K562 (cell line): ENCODE data around the gene PRR7. TPM values are rescaled to one million over a fixed set of nuclear protein-coding genes. Genes with fewer than 3 reads are reported as not detected.

Source experiments
- ATF3 ChIP-seq, 2 experiments: fragments of 450-650 bp in 1 of 2; sonication (generic) in 1 of 2; formaldehyde crosslinking in 1 of 2; IDR thresholded peaks in 1 of 2; conservative IDR thresholded peaks in 1 of 2; 2 replicates each; pipeline versions ENCODE4 v1.6.1 to v1.8.1; 2016 to 2023; ENCODE audit warnings: mild to moderate bottlenecking in 2 of 2, moderate library complexity in 2 of 2, inconsistent platforms in 1 of 2, missing genetic modification reagents in 1 of 2
- FOXM1 ChIP-seq, 2 experiments: fragments of 450-650 bp in 1 of 2; sonication (generic) in 1 of 2; formaldehyde crosslinking in 1 of 2; IDR thresholded peaks; 2 replicates each; pipeline versions ENCODE4 v1.6.1 to v1.9.0; 2017 to 2022; ENCODE audit warnings: low read depth in 2 of 2, mild to moderate bottlenecking in 2 of 2, missing genetic modification reagents in 1 of 2, moderate library complexity in 1 of 2
- GABPA ChIP-seq: fragments of 200-800 bp; sonication (Bioruptor generic); conservative IDR thresholded peaks from 2 replicates; pipeline ENCODE4 v1.6.1; 2016; ENCODE audit warnings: low read depth, missing genetic modification characterization, missing compliant biosample characterization
- GATA2 ChIP-seq: sonication (generic); formaldehyde crosslinking; IDR thresholded peaks from 2 replicates; pipeline ENCODE4 v1.4.0; 2020; ENCODE audit warnings: mild to moderate bottlenecking, missing genetic modification reagents
- GTF2F1 ChIP-seq: IDR thresholded peaks from 2 replicates; pipeline ENCODE4 v1.6.1; 2011; ENCODE audit warnings: low read depth, low read length, improper control_type of control experiment
- HMBOX1 ChIP-seq: sonication (generic); IDR thresholded peaks from 2 replicates; pipeline ENCODE4 v1.6.1; 2016
- KDM2B ChIP-seq: fragments of 250-450 bp; sonication (Bioruptor Pico); IDR thresholded peaks from 2 replicates; pipeline ENCODE4 v1.8.0; 2021; ENCODE audit warnings: mild to moderate bottlenecking, moderate library complexity
- KLF10 ChIP-seq: fragments of 250-450 bp; sonication (Bioruptor Pico); IDR thresholded peaks from 2 replicates; pipeline ENCODE4 v1.6.1; 2021; ENCODE audit warnings: matching md5 sums
- MECOM ChIP-seq: fragments of 250-450 bp; sonication (Bioruptor Pico); IDR thresholded peaks from 2 replicates; pipeline ENCODE4 v1.8.0; 2022; ENCODE audit warnings: inconsistent platforms
- NCOA1 ChIP-seq: fragments of 450-650 bp; IDR thresholded peaks from 2 replicates; pipeline ENCODE4 v1.6.1; 2016; ENCODE audit warnings: low read depth
- PCBP2 ChIP-seq: fragments of 200-400 bp; formaldehyde crosslinking; IDR thresholded peaks from 2 replicates; pipeline ENCODE4 v1.6.1; 2018; ENCODE audit warnings: low read length, low read depth, mild to moderate bottlenecking, moderate library complexity; ENCODE audit not compliant: poor library complexity, severe bottlenecking
- RAD21 ChIP-seq, 2 experiments: fragments of 250-450 bp in 1 of 2; fragments of 450-650 bp in 1 of 2; sonication (Bioruptor Pico) in 1 of 2; formaldehyde crosslinking in 1 of 2; IDR thresholded peaks in 1 of 2; conservative IDR thresholded peaks in 1 of 2; 2 replicates each; pipeline versions ENCODE4 v1.4.0 to v1.8.0; 2020 to 2022; ENCODE audit warnings: mild to moderate bottlenecking in 2 of 2, moderate library complexity in 1 of 2
- RBM25 ChIP-seq: fragments of 200-400 bp; formaldehyde crosslinking; IDR thresholded peaks from 2 replicates; pipeline ENCODE4 v1.6.1; 2018; ENCODE audit warnings: low read length, low read depth, moderate library complexity; ENCODE audit not compliant: severe bottlenecking
- SRF ChIP-seq, 2 experiments: fragments of 250-450, 450-650 bp in 1 of 2; sonication (Bioruptor Pico) in 1 of 2; sonication (generic) in 1 of 2; formaldehyde crosslinking; IDR thresholded peaks; 2 replicates each; pipeline versions ENCODE4 v1.5.0 to v1.5.1; 2020 to 2022; ENCODE audit warnings: mild to moderate bottlenecking in 1 of 2, missing genetic modification reagents in 1 of 2
- TCF7L2 ChIP-seq: fragments of 150-350 bp; IDR thresholded peaks from 2 replicates; pipeline ENCODE4 v1.6.1; 2016; ENCODE audit warnings: low read depth, mild to moderate bottlenecking, low read length, moderate library complexity
- TFAP4 ChIP-seq: sonication (generic); formaldehyde crosslinking; IDR thresholded peaks from 2 replicates; pipeline ENCODE4 v1.8.0; 2022; ENCODE audit warnings: missing genetic modification reagents, mild to moderate bottlenecking, moderate library complexity, borderline replicate concordance
- TRIM28 ChIP-seq: fragments of 450-650 bp; IDR thresholded peaks from 2 replicates; pipeline ENCODE4 v1.6.1; 2017
- ZBTB9 ChIP-seq: fragments of 450-650 bp; formaldehyde crosslinking; IDR thresholded peaks from 2 replicates; pipeline ENCODE4 v1.4.0; 2020; ENCODE audit warnings: mild to moderate bottlenecking, moderate library complexity
- ZFP30 ChIP-seq: fragments of 250-450 bp; sonication (Bioruptor Pico); IDR thresholded peaks from 2 replicates; pipeline ENCODE4 v1.8.0; 2022; ENCODE audit warnings: moderate library complexity, mild to moderate bottlenecking, inconsistent platforms, borderline replicate concordance
- ZFPM2 ChIP-seq: fragments of 250-450 bp; sonication (Bioruptor Pico); IDR thresholded peaks from 2 replicates; pipeline ENCODE4 v1.5.1; 2022; ENCODE audit warnings: mild to moderate bottlenecking
- ZNF140 ChIP-seq: fragments of 250-450 bp; sonication (Bioruptor Pico); IDR thresholded peaks from 2 replicates; pipeline ENCODE4 v1.8.0; 2021; ENCODE audit warnings: moderate library complexity, mild to moderate bottlenecking, inconsistent platforms
- ZNF197 ChIP-seq: fragments of 200-800 bp; sonication (Bioruptor generic); IDR thresholded peaks from 2 replicates; pipeline ENCODE4 v1.6.1; 2016; ENCODE audit warnings: low read depth, missing genetic modification characterization, missing compliant biosample characterization
- ZNF23 ChIP-seq: fragments of 250-450 bp; sonication (Bioruptor Pico); IDR thresholded peaks from 2 replicates; pipeline ENCODE4 v1.4.0; 2020; ENCODE audit warnings: mild to moderate bottlenecking
- ZNF583 ChIP-seq: fragments of 250-450 bp; sonication (Bioruptor Pico); IDR thresholded peaks from 2 replicates; pipeline ENCODE4 v1.4.0; 2020
- polyA plus RNA-seq, 8 experiments: library from polyadenylated mRNA; depleted of rRNA in 4 of 8; stranded (reverse) in 5 of 8; unstranded in 3 of 8; fragments of >200 nt; fragmentation: Nextera tagmentation in 2 of 8; fragmentation: Illumina TruSeq in 1 of 8; extraction: Ambion mirVana in 2 of 8; extraction: Trizol in 1 of 8; gene quantifications; 2 replicates each; pipeline versions ENCODE4 v1.2.1 to v1.2.3, GENCODE V29; 2011 to 2014; ENCODE audit warnings: inconsistent platforms in 1 of 8, missing spikeins in 1 of 8
- total RNA-seq, 7 experiments: library from RNA; depleted of rRNA in 6 of 7; stranded (reverse); fragments of >200 nt in 6 of 7; fragmentation: Illumina TruSeq in 2 of 7; extraction: Trizol in 2 of 7; gene quantifications; 2 replicates each; pipeline versions ENCODE4 v1.2.1 to v1.2.3, GENCODE V29; 2011 to 2021; ENCODE audit warnings: low replicate concordance in 1 of 7

The PRR7 gene
- total and polyA plus RNA-seq, 9 of the 15 experiments (the other 6 are each of a cell fraction or from before 2014, with no cell fraction given) = 0.80 to 11.3 (median 10.4) TPM; not detected in 4

- no peak for TF ChIP-seq ZNF140 (CRISPR knock-in tag)
- TF ChIP-seq GATA2 (CRISPR knock-in tag) = no peak
- TF ChIP-seq TFAP4 = peak; percentile 85
- no peak for TF ChIP-seq NCOA1
- TF ChIP-seq HMBOX1 = no peak
- peak; percentile 94 to 95 for TF ChIP-seq RAD21 (CRISPR knock-in tag; conservative IDR thresholded peaks at IDR 0.05 in 1 of 2, IDR thresholded peaks at IDR 0.05 in 1 of 2)
- TF ChIP-seq ZNF23 (CRISPR knock-in tag) = no peak
- TF ChIP-seq GTF2F1 = 0 out of 2 replicates have a peak, but pooled peaks have one; percentile 22
- no peak for TF ChIP-seq ZFP30 (CRISPR knock-in tag)
- no peak for TF ChIP-seq RBM25
- no peak; the same call in 1 of the 2 replicates for TF ChIP-seq ZBTB9 (CRISPR knock-in tag)
- TF ChIP-seq ZNF197 (CRISPR knock-in tag) = no peak
- TF ChIP-seq PCBP2 = no peak
- no peak for TF ChIP-seq ATF3 (IDR thresholded peaks at IDR 0.05)
- no peak for TF ChIP-seq ATF3 (CRISPR knock-in tag; conservative IDR thresholded peaks at IDR 0.05)
- TF ChIP-seq SRF (CRISPR knock-in tag; IDR thresholded peaks at IDR 0.05) = peak in 1 of 2 experiments; percentile 37; a peak in 2 of 4 replicates
- TF ChIP-seq KDM2B (CRISPR knock-in tag) = peak; percentile 96
- no peak for TF ChIP-seq MECOM (CRISPR knock-in tag)
- TF ChIP-seq KLF10 = no peak
- TF ChIP-seq ZFPM2 (CRISPR knock-in tag) = no peak
- TF ChIP-seq ZNF583 = no peak
- TF ChIP-seq TCF7L2 = no peak
- TF ChIP-seq FOXM1 (IDR thresholded peaks at IDR 0.05; ENCODE audit: low read depth) = no peak
- TF ChIP-seq FOXM1 (CRISPR knock-in tag; IDR thresholded peaks at IDR 0.05; ENCODE audit: low read depth) = peak; percentile 85; the same call in 1 of the 2 replicates
- TF ChIP-seq TRIM28 = no peak
- peak; percentile 56 for TF ChIP-seq GABPA (tag)
Measured at GRCh38 chr5:177403792-177404640, 42.6 kb upstream of the PRR7 start (continued).
